ENCODE data around the gene PRR11.

DNA sequence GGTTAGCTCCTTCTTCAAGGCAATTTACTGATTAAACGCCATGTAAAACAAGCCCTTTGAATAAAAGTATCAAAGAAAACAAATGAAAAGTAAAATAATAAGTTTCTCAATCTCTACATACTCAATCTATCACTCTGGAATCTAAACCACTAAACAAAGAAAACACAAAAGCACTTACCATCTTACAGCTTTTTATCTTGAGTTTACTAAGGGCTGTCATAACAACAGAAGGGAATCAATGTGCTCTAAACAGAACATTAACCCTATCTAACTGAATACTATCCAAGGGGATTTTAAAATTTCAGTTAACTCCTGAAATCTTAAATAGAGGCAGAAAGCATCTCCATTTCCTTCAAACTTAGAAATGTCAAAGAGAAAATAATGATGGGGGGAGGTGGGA, 4.0 kb upstream of the PRR11 start:
- TF ChIP-seq POLR2A (IDR thresholded peaks at IDR 0.05; ENCODE audit: low read depth, low read length) (no peak), POLR2AphosphoS5 (IDR thresholded peaks at IDR 0.05; ENCODE audit: low read depth, low read length) (no peak)

Measured in GM12891 (cell line).